ENCODE results near the gene TMEM175.
A peak's percentile ranks its signal among the peaks of the same experiment; 100 is the strongest.

Gene TMEM175

DNA sequence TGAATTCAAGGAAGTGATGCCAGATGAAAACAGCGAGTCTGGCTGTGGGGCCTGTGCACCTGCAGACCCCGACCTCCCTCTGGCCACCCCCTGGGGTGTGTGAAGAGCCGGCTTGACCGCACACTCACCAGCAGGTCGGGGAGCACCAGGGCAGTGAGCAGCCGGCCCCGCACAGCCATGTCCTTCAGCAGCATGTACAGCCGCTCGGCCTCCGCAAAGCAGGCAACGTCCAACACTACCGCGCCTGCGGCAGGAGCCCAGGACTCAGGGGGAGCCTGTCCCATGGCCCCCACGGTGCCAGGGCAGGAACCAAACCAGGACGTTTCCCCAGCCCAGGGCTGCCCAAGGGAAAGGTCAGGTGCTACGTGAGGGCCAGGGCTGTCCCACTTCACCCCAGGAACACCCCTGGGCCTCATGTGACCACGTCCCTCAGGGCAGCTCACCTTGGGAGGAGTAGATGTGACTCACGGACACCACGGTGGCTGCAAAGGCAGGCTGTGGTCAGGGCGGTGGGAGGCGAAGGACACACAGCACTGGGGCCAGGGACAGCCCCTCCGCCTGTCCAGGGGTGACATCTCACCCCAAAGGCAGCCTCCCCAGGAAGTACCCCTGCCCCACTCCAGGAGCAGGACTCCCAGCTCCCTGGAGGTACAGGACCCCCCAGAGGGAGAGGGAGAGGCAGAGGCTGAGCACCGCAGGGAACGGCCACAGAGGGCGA is 32.9 kb downstream of the TMEM175 start:
- TF ChIP-seq, protein P1, sequence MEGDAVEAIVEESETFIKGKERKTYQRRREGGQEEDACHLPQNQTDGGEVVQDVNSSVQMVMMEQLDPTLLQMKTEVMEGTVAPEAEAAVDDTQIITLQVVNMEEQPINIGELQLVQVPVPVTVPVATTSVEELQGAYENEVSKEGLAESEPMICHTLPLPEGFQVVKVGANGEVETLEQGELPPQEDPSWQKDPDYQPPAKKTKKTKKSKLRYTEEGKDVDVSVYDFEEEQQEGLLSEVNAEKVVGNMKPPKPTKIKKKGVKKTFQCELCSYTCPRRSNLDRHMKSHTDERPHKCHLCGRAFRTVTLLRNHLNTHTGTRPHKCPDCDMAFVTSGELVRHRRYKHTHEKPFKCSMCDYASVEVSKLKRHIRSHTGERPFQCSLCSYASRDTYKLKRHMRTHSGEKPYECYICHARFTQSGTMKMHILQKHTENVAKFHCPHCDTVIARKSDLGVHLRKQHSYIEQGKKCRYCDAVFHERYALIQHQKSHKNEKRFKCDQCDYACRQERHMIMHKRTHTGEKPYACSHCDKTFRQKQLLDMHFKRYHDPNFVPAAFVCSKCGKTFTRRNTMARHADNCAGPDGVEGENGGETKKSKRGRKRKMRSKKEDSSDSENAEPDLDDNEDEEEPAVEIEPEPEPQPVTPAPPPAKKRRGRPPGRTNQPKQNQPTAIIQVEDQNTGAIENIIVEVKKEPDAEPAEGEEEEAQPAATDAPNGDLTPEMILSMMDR (IDR thresholded peaks at IDR 0.05; ENCODE audit: low read depth, low read length) = no peak
- H3K36me3 ChIP-seq = no peaks in the 10 kb centered on the region
- H3K27me3 ChIP-seq = peaks cover 85% of the 10 kb centered on the region
- no peak for DNase-seq
- no peak overlapping the region for H3K4me3 ChIP-seq (ENCODE audit: low read depth, low read length)
- no peaks in the 10 kb centered on the region for H3K9me3 ChIP-seq
- peaks cover 2% of the 10 kb centered on the region for H3K4me1 ChIP-seq

DNA sequence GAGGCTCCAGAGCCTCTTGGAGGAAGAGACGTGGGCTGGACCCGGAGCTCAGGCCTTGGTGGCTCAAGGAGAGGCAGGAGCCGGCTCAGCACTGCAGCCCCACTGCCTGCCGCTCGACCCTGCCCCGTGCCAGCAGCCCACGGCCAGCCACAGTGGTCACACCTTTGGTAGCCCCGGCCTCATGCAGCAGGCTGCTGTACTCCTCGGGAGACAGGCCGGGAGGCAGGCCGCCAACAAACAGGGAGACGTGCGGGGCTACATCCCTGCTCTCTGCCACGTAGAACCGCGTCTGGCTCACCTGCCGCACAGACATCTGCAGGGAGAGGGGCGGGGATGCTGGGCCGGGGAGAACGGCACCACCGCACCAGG is 33.5 kb downstream of the TMEM175 start:
- DNase-seq = no peak
- Histone ChIP-seq H3K36me3 (no peaks in the 10 kb centered on the region), H3K4me3 (ENCODE audit: low read depth, low read length) (no peak overlapping the region), H3K27me3 (peaks cover 85% of the 10 kb centered on the region), H3K4me1 (peaks cover 2% of the 10 kb centered on the region), H3K9me3 (no peaks in the 10 kb centered on the region)
- TF ChIP-seq, protein P1 (IDR thresholded peaks at IDR 0.05; ENCODE audit: low read depth, low read length) = no peak

DNA sequence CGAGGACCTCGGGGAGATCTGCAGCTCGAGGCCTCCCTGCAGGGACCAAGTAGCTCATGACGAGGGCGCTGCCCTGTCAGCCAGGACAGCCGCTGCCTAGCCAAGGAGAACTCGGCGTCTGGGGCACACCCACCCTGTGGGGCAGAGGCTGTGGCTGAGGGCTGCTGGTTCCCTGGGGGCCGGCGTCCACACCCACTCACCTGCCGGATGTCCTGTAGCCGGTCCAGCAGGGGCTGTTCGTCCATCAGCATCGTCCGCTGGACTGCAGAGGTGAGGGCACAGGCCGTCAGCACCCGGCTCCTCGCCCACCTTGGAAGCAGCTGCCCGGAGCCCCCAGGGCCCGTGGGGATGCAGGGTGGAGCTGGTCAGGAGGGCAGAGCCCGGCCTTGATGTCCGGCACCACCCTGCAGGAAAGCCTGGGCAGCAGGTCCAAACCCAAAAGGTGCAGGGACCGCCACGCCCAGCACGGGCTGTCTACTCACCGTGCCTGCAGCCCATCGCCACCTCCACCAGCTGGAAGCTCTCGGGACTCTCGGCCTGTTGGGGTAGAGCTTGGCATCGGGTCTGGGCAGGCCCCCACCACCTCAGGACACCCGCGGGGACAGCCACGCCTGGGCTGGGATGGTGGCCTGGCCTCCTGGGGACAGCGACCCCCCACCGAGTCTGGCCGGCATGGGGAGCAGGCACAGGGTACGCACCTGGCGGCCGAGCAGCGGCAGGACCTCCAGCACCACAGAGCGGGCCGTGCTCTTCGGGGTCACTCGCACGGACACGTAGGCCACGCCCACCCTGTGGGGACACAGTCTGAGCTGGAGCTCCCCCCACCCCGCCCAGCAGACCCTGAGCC is 34.2 kb downstream of the TMEM175 start:
- Histone ChIP-seq H3K36me3 (no peaks in the 10 kb centered on the region), H3K4me1 (peaks cover 2% of the 10 kb centered on the region), H3K27me3 (peaks cover 85% of the 10 kb centered on the region), H3K9me3 (no peaks in the 10 kb centered on the region), H3K4me3 (ENCODE audit: low read depth, low read length) (no peak overlapping the region)
- TF ChIP-seq, protein P1 (IDR thresholded peaks at IDR 0.05; ENCODE audit: low read depth, low read length) = no peak
- DNase-seq = peak; percentile 10

DNA sequence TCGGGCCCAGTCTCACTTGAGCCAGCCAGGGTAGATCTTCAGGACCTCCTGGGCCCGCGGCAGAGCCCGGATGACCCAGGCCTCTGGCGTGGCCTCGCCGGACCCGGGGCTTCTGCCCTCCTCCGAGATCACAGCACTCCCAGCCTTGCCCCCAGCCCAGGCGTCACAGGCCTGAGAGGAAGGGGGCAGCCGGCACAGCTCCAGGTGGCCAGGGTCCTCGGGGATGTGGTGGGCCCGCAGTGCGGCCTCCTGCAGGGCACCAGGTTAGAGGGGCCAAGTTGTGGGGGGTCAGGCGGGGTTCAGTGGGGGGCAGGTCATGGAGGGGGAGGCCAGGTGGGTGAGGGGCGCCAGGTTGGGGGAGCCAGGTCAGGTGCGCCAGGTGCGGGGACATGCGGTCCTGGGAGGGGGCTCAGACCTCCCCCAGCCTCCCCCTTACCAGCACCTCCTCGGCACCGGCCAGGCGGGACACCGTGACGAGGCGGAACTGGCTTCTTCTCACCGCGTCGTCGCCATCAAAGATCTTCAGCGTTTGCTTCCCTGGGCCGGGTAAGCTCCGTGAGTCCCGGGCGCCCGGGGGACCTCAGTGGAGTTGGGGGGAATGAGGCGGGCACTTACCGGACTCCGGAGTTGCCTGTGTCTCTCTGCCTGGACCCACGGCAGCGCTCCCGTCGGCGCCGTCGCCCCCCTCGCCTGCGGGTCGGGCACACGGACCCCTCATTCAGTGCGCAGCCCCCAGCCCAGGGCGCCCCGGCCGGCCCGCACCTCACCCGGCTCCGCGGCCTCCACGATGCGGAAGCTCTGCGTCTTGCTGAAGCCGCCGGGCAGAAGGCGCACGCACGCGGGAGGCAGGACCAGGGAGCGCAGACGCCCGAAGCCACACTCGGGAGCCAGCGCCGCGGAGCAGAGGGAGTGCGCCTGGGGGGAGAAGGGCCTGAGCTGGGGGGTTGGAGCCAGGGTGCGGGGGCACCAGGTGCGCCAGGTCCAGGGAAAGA is 35.1 kb downstream of the TMEM175 start:
- H3K27me3 ChIP-seq = peaks cover 85% of the 10 kb centered on the region
- no peak overlapping the region for H3K4me3 ChIP-seq (ENCODE audit: low read depth, low read length)
- peaks cover 2% of the 10 kb centered on the region for H3K4me1 ChIP-seq
- no peaks in the 10 kb centered on the region for H3K36me3 ChIP-seq
- no peaks in the 10 kb centered on the region for H3K9me3 ChIP-seq
- TF ChIP-seq, protein P1 (IDR thresholded peaks at IDR 0.05; ENCODE audit: low read depth, low read length) = no peak
- peak; percentile 44 for DNase-seq

- peaks cover 83% of the 10 kb centered on the region for H3K27me3 ChIP-seq
- TF ChIP-seq, protein P1 (IDR thresholded peaks at IDR 0.05; ENCODE audit: low read depth, low read length) = no peak
- H3K4me1 ChIP-seq = no peaks in the 10 kb centered on the region
- no peaks in the 10 kb centered on the region for H3K36me3 ChIP-seq
- no peak for DNase-seq
- H3K9me3 ChIP-seq = no peaks in the 10 kb centered on the region
- no peak overlapping the region for H3K4me3 ChIP-seq (ENCODE audit: low read depth, low read length)
Measured at GRCh38 chr4:968221-968620, 36.0 kb downstream of the TMEM175 start.
